Nephron progenitor cell (in vitro differentiated cells): ENCODE results near the gene PYGB.
A peak's percentile ranks its signal among the peaks of the same experiment; 100 is the strongest.

Experiments used
- DNase-seq: peaks from one replicate; pipeline ENCODE4 v3.0.0; 2021
- H3K27ac Mint-ChIP-seq: 2 replicates; pipeline ENCODE4 v1.8.0; 2021; ENCODE audit warnings: mild to moderate bottlenecking, moderate library complexity, mixed read lengths
- H3K27me3 Mint-ChIP-seq: 2 replicates; pipeline ENCODE4 v1.8.0; 2021; ENCODE audit warnings: mild to moderate bottlenecking, low read depth, mixed read lengths; ENCODE audit not compliant: poor library complexity
- H3K36me3 Mint-ChIP-seq: 2 replicates; pipeline ENCODE4 v1.8.0; 2021; ENCODE audit warnings: low read depth, mixed read lengths
- H3K4me1 Mint-ChIP-seq: 2 replicates; pipeline ENCODE4 v1.8.0; 2021; ENCODE audit warnings: mixed read lengths
- H3K4me3 Mint-ChIP-seq: 2 replicates; pipeline ENCODE4 v1.8.0; 2021; ENCODE audit warnings: mild to moderate bottlenecking, moderate library complexity, mixed read lengths
- H3K9me3 Mint-ChIP-seq: 2 replicates; pipeline ENCODE4 v1.8.0; 2021; ENCODE audit warnings: mild to moderate bottlenecking, moderate library complexity, mixed read lengths
- TF ChIP-seq, protein P1 (sequence below): fragments of 200-600 bp; sonication (generic); IDR thresholded peaks from 2 replicates; pipeline ENCODE4 v1.5.0; 2021; ENCODE audit warnings: antibody characterized with exemption

The PYGB gene

DNA sequence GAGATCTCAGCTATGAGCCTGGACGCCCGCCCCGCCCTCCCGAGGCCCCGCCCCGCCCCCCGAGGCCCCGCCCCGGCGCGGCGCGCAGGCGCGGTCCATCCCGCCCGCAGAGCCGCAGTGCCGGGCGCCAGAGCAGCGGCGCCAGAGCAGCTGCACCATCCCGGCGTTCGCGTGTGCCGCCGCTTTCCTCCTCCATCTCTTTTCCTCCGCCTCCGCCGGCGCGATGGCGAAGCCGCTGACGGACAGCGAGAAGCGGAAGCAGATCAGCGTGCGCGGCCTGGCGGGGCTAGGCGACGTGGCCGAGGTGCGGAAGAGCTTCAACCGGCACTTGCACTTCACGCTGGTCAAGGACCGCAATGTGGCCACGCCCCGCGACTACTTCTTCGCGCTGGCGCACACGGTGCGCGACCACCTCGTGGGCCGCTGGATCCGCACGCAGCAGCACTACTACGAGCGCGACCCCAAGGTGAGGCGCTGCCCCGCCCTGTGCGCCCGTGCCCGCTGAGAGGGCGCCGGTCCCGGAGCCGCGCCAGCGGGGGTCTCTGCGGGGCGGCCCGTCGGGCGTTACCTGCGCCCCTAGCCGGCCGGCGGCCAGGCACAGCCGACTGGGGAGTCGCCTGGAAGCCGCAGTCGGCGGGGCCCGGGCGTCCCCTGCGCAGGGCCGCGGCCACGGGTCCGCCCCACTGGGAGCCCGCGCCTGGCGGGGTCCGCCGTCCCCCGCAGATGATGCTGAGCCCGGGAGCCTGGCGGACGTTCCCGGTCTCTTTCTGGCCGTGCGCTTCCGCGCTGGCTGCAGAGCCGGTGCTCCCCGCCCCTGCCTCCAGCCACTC, at the start of gene PYGB:
TSS of gene PYGB (plus strand) at position 130 of the 830 bp plus-strand sequence. CDS start at position 224, 94 bp downstream.
- Mint-ChIP-seq H3K4me1 (peaks cover 66% of the 10 kb centered on the region), H3K27ac (peak within 1 kb of the TSS; percentile 96), H3K9me3 (peaks cover 8% of the 10 kb centered on the region), H3K4me3 (peak within 1 kb of the TSS; percentile 98), H3K36me3 (peaks cover 10% of the 10 kb centered on the region), H3K27me3 (peaks cover 17% of the 10 kb centered on the region)
- DNase-seq, result peak; percentile 81
- TF ChIP-seq, protein P1, sequence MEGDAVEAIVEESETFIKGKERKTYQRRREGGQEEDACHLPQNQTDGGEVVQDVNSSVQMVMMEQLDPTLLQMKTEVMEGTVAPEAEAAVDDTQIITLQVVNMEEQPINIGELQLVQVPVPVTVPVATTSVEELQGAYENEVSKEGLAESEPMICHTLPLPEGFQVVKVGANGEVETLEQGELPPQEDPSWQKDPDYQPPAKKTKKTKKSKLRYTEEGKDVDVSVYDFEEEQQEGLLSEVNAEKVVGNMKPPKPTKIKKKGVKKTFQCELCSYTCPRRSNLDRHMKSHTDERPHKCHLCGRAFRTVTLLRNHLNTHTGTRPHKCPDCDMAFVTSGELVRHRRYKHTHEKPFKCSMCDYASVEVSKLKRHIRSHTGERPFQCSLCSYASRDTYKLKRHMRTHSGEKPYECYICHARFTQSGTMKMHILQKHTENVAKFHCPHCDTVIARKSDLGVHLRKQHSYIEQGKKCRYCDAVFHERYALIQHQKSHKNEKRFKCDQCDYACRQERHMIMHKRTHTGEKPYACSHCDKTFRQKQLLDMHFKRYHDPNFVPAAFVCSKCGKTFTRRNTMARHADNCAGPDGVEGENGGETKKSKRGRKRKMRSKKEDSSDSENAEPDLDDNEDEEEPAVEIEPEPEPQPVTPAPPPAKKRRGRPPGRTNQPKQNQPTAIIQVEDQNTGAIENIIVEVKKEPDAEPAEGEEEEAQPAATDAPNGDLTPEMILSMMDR, result no peak

DNA sequence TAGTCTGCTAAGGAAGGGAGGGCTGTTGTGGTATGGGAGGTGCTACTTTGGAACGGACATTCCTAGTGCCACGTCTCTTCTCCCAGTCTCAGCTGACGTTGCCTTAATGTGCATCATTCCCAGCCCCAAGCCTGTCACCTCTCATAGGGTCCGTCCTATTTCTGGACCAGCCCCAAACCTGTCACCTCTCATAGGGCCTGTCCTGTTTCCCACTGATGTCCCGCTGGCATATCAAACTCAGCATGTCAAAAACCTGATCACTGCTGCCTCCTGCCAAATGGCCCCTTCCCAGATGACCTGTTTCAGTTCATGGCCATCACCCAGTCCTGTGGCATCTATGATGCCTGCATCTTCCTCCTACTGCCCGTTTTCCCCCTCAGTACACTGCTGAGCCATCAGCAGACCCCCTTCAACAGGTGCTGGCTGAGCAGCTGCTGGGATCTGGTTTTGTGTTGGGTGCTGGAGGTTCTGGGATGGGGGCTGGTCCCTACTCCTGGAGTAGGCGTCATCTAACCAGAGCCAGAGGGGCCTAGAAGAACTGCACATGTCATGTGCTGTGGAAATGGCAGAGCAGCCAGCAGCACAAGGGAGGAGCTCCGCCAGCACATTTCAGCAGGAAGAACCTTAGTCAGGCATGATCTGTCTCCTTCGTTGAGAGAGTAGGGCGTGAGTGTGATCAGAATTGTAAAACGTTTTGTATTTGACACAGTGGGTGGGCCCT, 49.1 kb upstream of the PYGB start:
- H3K4me3 Mint-ChIP-seq, result no peak overlapping the region
- TF ChIP-seq, protein P1, result no peak
- peaks cover 32% of the 10 kb centered on the region for H3K36me3 Mint-ChIP-seq
- H3K4me1 Mint-ChIP-seq, result peaks cover 47% of the 10 kb centered on the region
- H3K27me3 Mint-ChIP-seq, result peaks cover 9% of the 10 kb centered on the region
- peaks cover 18% of the 10 kb centered on the region for H3K9me3 Mint-ChIP-seq
- DNase-seq, result no peak
- no peak overlapping the region for H3K27ac Mint-ChIP-seq

DNA sequence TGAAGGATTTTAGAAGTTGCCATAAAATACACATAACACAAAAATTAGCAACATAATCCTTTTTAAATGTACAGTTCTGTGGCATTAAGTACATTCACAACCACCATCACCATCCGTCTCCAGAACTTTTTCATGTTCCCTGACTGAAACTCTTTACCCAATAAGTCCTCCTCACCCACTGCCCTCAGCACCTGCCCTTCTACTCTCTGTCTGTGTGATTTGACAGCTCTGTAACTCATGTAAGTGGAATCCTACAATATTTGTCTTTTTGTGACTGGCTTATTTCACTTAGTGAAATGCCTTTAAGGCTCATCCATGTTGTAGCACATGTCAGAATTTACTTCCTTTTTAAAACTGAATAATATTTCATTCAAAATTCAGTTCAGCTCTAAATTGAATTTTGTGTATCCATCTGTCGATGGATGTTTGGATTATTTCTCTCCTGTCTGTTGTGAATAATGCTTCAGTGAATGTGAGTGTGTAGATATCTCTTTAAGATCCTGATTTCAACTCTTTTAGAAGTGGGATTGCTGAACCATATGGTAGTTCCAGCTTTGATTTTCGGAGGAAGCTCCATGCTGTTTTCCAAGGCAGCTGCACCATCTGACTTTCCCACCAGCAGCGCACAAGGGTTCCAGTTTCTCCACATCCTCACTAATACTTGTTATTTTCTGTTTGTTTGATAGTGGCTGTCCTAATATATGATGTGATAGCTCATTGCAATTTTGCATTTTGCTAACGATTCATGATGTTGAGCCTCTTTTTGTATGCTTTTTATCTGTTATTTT, 48.2 kb upstream of the PYGB start:
- peaks cover 36% of the 10 kb centered on the region for H3K36me3 Mint-ChIP-seq
- peaks cover 5% of the 10 kb centered on the region for H3K27me3 Mint-ChIP-seq
- peaks cover 50% of the 10 kb centered on the region for H3K4me1 Mint-ChIP-seq
- no peak overlapping the region for H3K4me3 Mint-ChIP-seq
- no peak for DNase-seq
- H3K27ac Mint-ChIP-seq, result no peak overlapping the region
- peaks cover 21% of the 10 kb centered on the region for H3K9me3 Mint-ChIP-seq
- TF ChIP-seq, protein P1, result no peak

DNA sequence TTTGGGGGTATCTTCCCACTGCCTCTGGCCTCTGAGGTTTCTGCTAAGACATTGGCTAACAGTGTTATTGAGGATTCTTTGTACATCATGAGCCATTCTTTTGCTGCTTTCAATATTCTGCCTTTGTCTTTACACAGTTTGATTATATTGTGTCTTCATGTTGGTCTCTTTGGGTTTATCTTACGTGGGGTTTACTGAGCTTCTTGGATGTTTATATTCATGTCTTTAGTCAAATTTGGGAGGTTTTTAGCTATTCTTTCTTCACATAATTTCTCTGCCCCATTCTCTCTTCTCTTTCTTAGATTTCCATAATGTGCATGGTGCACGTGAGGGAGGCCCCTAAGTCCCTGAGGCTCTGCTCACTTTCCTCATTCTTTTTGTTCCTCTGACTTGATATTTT, 44.8 kb upstream of the PYGB start:
- Mint-ChIP-seq H3K27me3 (peaks cover 1% of the 10 kb centered on the region), H3K9me3 (peaks cover 21% of the 10 kb centered on the region), H3K4me1 (peaks cover 38% of the 10 kb centered on the region), H3K4me3 (no peak overlapping the region), H3K36me3 (peaks cover 36% of the 10 kb centered on the region), H3K27ac (no peak overlapping the region)
- TF ChIP-seq, protein P1, result no peak
- no peak for DNase-seq

DNA sequence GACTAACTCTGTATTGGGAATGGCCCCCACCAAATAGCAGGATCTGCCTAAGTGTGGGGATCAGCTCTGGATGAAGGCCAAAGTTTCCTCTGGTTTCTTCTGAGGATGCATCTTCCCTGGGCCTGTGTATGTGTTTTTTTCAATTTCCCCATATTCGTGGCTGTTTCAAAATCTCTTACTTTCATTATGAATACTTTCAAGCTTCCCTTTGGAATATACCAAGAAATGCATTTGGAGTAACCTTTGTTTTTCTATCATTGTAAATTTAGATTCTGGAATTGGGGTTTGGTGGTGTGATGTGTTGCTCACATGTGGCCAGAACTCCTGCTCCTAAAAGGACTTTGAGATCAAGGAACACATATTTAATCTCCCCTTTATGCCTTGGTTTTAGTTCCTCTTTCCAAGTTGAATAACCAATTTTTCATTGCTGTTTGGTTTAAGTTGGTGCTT, 44.0 kb upstream of the PYGB start:
- H3K9me3 Mint-ChIP-seq, result peaks cover 21% of the 10 kb centered on the region
- no peak for DNase-seq
- H3K27ac Mint-ChIP-seq, result no peak overlapping the region
- TF ChIP-seq, protein P1, result no peak
- H3K4me1 Mint-ChIP-seq, result peaks cover 34% of the 10 kb centered on the region
- peaks cover 36% of the 10 kb centered on the region for H3K36me3 Mint-ChIP-seq
- H3K4me3 Mint-ChIP-seq, result no peak overlapping the region
- H3K27me3 Mint-ChIP-seq, result peaks cover 3% of the 10 kb centered on the region
